ENCODE data around the gene PRG3. TPM values are rescaled to one million over a fixed set of nuclear protein-coding genes. Genes with fewer than 3 reads are reported as not detected.

The PRG3 gene
- total and polyA plus RNA-seq, 9 of the 15 experiments (the other 6 are each of a cell fraction or from before 2014, with no cell fraction given): 0.18 to 0.55 (median 0.38) TPM; not detected in 6

DNA sequence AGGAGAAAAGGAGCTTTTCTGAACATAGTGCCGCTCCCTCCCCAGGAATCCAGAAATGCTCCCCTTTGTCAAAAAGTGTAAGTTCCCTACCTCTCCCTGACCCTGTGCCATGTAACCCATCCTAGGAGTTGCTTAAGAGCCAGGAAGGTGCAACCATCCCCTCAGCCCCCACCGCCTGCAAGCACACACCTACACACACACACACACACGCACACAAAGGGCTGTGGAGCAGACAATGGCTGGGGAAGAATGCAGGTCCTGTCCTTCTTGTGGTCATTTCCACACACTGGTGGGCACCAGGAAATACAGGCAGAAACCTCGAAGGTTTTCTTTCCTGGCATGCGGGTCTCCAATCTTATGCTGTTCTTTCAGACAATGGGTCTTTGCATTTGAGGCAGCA is 41.6 kb downstream of the PRG3 start (continued):
- TF ChIP-seq, protein P1, sequence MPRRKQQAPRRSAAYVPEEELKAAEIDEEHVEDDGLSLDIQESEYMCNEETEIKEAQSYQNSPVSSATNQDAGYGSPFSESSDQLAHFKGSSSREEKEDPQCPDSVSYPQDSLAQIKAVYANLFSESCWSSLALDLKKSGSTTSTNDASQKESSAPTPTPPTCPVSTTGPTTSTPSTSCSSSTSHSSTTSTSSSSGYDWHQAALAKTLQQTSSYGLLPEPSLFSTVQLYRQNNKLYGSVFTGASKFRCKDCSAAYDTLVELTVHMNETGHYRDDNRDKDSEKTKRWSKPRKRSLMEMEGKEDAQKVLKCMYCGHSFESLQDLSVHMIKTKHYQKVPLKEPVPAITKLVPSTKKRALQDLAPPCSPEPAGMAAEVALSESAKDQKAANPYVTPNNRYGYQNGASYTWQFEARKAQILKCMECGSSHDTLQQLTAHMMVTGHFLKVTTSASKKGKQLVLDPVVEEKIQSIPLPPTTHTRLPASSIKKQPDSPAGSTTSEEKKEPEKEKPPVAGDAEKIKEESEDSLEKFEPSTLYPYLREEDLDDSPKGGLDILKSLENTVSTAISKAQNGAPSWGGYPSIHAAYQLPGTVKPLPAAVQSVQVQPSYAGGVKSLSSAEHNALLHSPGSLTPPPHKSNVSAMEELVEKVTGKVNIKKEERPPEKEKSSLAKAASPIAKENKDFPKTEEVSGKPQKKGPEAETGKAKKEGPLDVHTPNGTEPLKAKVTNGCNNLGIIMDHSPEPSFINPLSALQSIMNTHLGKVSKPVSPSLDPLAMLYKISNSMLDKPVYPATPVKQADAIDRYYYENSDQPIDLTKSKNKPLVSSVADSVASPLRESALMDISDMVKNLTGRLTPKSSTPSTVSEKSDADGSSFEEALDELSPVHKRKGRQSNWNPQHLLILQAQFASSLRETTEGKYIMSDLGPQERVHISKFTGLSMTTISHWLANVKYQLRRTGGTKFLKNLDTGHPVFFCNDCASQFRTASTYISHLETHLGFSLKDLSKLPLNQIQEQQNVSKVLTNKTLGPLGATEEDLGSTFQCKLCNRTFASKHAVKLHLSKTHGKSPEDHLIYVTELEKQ (CRISPR knock-in tag; IDR thresholded peaks at IDR 0.05): no peak
- TF ChIP-seq, protein P2, sequence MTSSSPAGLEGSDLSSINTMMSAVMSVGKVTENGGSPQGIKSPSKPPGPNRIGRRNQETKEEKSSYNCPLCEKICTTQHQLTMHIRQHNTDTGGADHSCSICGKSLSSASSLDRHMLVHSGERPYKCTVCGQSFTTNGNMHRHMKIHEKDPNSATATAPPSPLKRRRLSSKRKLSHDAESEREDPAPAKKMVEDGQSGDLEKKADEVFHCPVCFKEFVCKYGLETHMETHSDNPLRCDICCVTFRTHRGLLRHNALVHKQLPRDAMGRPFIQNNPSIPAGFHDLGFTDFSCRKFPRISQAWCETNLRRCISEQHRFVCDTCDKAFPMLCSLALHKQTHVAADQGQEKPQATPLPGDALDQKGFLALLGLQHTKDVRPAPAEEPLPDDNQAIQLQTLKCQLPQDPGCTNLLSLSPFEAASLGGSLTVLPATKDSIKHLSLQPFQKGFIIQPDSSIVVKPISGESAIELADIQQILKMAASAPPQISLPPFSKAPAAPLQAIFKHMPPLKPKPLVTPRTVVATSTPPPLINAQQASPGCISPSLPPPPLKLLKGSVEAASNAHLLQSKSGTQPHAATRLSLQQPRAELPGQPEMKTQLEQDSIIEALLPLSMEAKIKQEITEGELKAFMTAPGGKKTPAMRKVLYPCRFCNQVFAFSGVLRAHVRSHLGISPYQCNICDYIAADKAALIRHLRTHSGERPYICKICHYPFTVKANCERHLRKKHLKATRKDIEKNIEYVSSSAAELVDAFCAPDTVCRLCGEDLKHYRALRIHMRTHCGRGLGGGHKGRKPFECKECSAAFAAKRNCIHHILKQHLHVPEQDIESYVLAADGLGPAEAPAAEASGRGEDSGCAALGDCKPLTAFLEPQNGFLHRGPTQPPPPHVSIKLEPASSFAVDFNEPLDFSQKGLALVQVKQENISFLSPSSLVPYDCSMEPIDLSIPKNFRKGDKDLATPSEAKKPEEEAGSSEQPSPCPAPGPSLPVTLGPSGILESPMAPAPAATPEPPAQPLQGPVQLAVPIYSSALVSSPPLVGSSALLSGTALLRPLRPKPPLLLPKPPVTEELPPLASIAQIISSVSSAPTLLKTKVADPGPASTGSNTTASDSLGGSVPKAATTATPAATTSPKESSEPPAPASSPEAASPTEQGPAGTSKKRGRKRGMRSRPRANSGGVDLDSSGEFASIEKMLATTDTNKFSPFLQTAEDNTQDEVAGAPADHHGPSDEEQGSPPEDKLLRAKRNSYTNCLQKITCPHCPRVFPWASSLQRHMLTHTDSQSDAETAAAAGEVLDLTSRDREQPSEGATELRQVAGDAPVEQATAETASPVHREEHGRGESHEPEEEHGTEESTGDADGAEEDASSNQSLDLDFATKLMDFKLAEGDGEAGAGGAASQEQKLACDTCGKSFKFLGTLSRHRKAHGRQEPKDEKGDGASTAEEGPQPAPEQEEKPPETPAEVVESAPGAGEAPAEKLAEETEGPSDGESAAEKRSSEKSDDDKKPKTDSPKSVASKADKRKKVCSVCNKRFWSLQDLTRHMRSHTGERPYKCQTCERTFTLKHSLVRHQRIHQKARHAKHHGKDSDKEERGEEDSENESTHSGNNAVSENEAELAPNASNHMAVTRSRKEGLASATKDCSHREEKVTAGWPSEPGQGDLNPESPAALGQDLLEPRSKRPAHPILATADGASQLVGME (CRISPR knock-in tag; IDR thresholded peaks at IDR 0.05): no peak
- TF ChIP-seq, protein P3, sequence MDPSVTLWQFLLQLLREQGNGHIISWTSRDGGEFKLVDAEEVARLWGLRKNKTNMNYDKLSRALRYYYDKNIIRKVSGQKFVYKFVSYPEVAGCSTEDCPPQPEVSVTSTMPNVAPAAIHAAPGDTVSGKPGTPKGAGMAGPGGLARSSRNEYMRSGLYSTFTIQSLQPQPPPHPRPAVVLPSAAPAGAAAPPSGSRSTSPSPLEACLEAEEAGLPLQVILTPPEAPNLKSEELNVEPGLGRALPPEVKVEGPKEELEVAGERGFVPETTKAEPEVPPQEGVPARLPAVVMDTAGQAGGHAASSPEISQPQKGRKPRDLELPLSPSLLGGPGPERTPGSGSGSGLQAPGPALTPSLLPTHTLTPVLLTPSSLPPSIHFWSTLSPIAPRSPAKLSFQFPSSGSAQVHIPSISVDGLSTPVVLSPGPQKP (CRISPR knock-in tag; IDR thresholded peaks at IDR 0.05): no peak
- TF ChIP-seq TRIM24 (IDR thresholded peaks at IDR 0.05) (no peak), HNRNPUL1 (IDR thresholded peaks at IDR 0.05; ENCODE audit: low read length) (no peak), PURB (CRISPR knock-in tag; IDR thresholded peaks at IDR 0.05; ENCODE audit: low read depth) (no peak), POU5F1 (IDR thresholded peaks at IDR 0.05; ENCODE audit: borderline replicate concordance, low read depth, low read length, partially characterized antibody) (no peak), ZNF324 (CRISPR knock-in tag; IDR thresholded peaks at IDR 0.05) (no peak)

All from K562 (cell line).